Left kidney (tissue), 2 donors: Measurements from ENCODE around the gene NFIX. TPM values are rescaled to one million over a fixed set of nuclear protein-coding genes. Genes with fewer than 3 reads are reported as not detected.

ENCODE experiments used
- DNase-seq: peaks from one replicate; pipeline ENCODE4 v3.0.0-alpha.2; 2013
- polyA plus RNA-seq: library from polyadenylated mRNA; unstranded; fragments of 120-200 nt; gene quantifications from one replicate; pipeline ENCODE4 v1.2.1, GENCODE V29; 2013; ENCODE audit not compliant: insufficient read length

NFIX gene
- polyA plus RNA-seq, 1 donor: 14.6 TPM

DNA sequence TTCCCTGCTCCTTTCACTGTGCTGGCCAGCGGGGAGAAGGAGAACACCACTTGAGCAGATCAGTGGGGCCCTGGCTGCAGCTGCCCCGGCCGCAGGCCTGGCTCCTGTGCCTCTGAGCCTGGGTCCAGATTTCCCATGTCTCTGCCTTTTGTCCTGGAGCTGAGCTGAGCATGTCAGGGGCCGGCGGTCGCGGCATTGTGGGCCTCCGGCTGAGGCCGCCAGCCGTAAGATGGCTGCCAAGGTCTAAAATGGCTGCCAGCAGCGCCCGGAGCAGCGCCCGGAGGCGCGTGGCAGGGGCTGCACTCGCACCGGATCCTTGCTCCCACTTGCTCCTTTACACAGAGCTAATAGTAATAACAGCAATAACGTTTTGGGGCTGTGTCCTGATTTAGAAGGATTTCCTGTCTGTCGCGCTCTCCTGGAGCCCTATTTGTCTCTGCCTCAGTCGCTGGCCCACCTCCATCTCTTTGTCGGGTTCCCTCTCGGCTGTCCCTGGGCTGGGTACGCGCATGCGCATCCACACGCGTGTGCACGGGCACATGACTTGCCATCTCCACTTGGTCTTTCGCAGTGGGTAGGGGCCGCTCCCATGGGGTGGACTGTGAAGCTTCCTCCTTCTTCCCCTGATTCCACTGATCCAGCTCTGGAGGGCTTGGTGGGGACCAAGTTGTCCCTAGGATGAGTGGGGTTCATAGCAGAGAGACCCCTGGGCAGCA, 75.3 kb downstream of the NFIX start:
- DNase-seq: no peak

GRCh38 chr19:13071444-13072187, 76.3 kb downstream of the NFIX start:
- no peak for DNase-seq

- no peak for DNase-seq
Observed at GRCh38 chr19:13072188-13072908, 77.1 kb downstream of the NFIX start.

GRCh38 chr19:13073263-13073662, 78.0 kb downstream of the NFIX start:
- DNase-seq: no peak

DNA sequence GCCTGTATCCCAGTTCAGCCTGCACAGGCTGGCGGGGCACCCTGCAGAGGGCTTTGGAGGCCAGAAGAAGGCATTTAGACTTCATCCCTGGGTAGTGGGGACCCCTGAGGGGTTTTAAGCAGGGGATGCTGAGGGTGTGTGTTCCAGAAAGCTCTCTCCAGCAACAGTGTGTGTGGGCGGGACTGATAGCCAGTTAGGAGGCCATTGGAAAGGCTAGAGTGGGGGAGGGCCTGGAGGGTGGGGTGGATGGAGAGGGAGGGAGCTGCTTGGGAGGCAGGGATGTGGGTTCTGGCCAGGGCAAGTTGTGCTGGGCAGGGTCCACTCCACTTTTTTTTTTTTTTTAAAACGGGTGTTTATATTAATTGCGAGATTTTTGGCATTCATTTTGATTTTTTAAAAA, 79.1 kb downstream of the NFIX start:
- DNase-seq: no peak

GRCh38 chr19:13076320-13076719, 81.0 kb downstream of the NFIX start:
- no peak for DNase-seq

DNA sequence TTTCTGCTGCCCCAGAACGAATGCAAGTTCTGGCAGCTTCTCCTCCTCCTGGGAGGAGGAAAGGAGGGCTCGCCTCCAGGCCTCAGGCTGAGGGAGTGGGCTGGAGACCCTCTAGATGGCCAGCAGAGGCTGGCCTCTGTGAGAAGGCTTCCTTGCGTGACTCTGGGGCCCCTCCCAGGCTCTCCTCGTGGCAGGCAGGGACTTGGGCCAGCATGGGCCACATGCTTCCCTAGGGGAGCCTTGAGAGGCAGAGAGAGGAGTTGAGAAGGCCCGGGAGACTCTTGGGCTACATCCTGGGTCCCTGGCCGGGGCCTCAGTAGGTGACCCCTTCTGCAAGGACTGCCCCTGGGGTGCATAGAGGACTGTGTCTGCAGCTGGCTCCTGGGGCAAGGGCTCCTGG, 81.5 kb downstream of the NFIX start:
- no peak for DNase-seq

DNA sequence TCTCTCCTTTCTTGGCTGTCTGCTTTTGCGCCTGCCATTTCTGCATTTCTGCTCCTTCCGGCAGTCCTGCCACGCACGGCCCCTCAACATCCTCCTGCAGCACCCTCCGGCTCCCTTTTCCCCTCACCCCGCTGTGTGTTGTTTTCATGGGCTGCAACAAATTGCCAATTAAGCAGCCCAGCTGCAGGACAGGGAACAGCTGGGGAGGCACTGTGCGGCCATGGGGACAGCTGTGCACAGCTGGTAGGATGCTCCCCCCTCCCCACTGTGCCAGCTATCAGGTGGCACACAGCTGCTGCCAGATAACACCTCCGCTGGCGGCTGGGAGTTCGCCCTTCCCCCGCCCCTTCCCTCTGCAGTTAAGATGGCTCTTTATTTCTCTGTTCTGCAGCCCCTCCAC, 82.0 kb downstream of the NFIX start:
- DNase-seq: no peak

DNA sequence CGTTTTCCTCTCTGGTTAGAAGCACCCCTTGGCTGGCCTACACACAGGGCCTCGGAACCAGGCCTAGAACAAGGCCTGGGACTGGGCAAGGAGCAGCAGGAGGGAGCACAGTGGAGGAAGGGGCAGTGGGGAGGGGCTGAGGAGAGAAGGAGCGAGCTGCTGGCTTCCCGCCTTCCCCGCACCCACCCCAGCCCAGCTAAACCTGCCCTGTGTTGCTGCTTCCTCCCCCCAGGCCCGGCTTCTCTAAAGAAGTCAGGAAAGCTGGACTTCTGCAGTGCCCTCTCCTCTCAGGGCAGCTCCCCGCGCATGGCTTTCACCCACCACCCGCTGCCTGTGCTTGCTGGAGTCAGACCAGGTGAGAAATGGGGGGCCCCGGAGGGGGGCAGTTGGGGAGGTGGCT, 83.1 kb downstream of the NFIX start:
- DNase-seq: no peak

DNA sequence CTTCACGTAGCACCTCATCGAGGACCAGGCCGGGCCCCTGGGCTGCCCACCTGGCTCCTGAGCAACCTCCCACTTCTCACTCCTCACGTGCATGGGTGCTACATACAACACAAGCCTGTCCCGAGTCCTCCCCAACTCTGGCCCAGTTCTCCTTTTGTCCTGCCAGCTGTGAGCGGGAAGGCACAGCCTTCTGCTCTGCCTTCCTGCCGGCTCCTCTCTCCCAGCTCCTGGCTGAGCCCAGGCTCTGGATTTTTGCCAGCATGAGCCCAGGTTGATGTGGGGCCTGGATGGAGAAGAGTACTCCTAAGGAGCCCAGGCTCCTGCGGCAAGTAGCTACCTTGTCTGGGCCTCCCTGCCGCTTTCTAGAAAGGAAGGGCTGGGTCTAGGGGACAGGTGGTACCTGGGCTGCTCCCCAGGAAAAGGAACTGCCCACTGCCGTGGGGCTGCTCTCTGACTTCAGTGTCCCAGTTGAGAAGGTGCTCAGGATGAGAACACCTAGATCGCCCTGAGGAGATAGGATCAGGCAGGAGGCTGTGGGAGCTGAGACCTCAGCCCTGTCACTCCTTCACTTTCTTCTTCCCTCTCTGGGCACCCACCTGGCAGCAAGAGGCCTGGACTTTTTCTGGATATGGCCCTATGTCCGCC, 83.7 kb downstream of the NFIX start:
- DNase-seq: no peak

- DNase-seq: no peak
Observed at GRCh38 chr19:13079542-13079986, 84.3 kb downstream of the NFIX start.

DNA sequence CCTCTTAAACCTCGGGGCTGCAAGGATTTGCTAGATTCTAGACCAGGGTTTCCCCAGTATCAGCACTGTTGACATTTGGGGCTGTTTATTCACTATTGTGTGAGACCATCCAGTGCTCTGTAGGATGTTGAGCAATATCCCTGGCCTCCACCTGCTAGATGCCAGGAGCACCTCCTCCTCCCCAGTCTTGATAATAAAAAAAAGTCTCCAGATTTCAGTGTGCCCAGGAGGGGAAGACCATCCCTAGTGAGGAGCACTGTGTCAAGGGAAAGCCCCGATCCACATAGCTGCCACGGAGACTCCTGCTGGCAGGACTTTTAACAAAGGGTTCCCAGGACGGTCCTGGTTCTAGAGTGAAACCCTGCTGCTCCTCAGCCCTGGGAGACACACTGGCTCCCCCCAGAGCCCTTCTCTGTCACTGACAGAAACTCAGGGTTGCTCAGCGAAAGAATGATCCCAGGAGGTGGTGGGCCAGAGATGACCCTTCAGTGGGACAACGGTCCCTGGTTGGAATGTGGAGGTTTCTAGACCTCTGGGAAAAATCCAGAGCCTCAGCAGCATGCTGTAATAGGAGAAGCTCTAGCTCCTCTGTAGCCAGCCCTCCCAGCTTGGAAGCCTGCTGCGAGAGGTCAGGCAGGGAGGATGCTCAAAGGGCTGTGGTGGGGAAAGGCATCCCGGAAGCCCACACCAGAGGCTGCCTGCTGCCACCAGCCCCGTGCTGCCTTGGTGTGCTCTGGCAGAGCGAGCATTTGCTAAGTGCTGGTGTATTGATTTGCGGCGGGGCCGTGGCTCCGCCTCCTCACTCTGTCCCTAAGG, 87.1 kb downstream of the NFIX start:
- no peak for DNase-seq

GRCh38 chr19:13083008-13083404, 87.7 kb downstream of the NFIX start:
- no peak for DNase-seq

GRCh38 chr19:13083627-13084026, 88.4 kb downstream of the NFIX start:
- DNase-seq: no peak

- no peak for DNase-seq
Observed at GRCh38 chr19:13085666-13086065, 90.4 kb downstream of the NFIX start.

- no peak for DNase-seq
Observed at GRCh38 chr19:13086341-13086740, 91.1 kb downstream of the NFIX start.

GRCh38 chr19:13087295-13087694, 92.0 kb downstream of the NFIX start:
- no peak for DNase-seq

DNA sequence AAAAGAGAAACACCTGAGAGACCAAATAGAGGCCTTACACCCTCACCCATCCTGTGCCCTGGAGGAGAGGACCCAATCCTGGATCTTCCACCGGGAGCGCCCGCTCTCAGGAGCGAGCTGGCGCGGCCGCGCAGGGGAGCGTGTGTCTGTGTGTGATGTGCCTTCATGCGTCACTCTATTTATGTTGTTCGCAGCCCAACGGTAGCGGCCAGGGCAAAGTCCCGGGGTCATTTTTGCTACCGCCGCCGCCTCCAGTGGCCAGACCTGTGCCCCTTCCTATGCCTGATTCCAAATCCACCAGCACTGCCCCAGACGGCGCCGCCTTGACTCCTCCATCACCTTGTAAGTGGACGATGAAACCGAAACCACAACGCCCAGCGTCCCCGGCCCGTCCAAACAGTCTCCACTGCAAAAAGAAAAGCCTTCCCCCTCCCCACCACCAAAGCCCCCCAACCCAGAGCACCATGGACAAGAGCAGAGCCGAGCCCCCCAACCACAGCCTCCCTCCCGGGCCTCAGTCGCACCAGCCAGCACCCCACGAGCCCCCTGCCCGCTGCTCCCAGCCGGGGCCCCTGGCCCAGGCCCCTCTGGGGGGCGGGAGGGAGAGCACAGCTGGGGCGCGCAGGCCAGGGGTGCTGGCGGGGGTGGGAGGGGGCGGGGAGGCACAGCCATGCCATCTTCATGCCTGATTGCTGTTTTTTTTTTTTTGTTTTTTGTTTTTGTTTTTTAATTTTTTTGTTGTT, 92.7 kb downstream of the NFIX start:
- DNase-seq: no peak

DNA sequence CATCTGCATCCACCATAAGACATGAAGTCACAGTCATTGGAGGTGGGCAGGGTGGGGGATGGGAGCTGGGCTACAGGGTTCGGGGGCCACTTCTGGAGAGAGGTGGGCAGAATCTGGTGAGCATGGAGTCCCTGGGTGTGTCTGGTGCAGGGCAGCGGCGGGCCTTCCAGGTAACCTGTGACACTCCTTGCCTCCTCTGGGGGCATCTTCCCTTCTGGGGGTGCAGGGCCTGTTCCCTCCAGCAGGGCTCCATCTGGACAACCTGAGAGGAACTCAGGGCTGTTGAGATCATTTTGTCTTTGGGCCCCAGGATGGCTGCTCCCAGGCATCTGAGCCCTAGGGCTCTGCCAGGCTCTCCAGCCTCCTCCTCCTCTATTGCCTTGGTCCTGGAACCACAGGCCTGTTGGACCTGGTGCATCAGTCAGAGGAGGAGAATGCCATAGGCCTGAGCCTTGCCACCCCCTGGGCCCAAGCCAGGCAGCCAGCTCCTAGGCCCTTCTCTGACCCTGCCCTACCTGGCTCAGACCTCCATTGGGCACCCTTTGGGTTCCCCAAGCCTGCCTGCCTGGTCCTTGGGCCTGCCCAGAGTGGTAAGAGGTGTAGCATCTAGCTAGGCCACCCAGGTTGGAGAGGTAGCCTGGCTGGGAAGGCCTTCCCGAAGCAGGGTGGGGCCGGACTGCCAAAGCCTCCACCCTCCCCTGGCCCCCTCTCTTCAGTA, 94.0 kb downstream of the NFIX start:
- DNase-seq: no peak

DNA sequence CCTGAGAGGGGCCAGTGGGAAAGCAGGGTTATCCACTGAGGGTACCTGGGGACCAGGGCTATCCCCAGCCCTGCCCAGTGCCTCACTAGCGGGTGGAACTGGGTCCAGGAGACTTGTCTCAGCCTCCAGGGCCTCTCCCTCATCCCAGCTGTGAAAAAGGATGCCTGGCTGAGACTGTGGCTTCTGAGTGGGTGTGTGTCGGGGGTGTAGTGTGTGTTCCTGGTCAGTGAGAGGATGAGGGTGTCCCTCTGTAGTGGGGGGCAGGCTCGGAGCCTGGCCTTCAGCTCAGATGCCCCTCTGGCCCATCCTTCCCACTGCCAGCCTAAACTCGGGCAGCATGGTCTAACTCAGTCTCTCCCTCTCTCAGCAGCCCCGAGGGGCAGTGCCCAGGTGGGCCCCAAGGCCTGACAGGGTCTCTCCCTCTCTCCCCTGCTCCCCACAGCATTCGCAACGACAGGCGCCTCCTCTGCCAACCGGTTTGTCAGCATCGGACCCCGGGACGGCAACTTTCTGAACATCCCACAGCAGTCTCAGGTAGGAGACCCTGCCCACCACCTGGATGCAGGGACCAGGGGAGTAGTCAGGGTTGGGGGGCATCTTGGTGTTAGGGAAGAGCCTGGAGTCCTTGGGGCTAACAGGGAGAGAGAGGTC, 94.7 kb downstream of the NFIX start:
- no peak for DNase-seq
